IMR-90 (cell line): ENCODE results near the gene TMEM132A. TPM values are rescaled to one million over a fixed set of nuclear protein-coding genes. Genes with fewer than 3 reads are reported as not detected.

Experiments used
- ATAC-seq: fragments of 200-7000 bp; cut with Tn5 transposase; 2 replicates; pipeline ENCODE4 v1.9.1; 2020; ENCODE audit warnings: low read depth, mild to moderate bottlenecking, moderate library complexity
- BruUV-seq: library from RNA; stranded (reverse); fragments of 400-500 nt; replicated peaks from 2 replicates; lab custom pipeline; 2021; lab: Mats Ljungman, UMichigan
- CTCF ChIA-PET: fragments of 300-600 bp; formaldehyde crosslinking; extraction: SDS; loops from one replicate; lab custom pipeline; 2021; ENCODE audit warnings: antibody characterized with exemption; lab: Yijun Ruan, JAX
- POLR2A ChIA-PET: fragments of 300-600 bp; sonication (Branson Sonifier 250); formaldehyde crosslinking; loops from one replicate; lab custom pipeline; 2022; ENCODE audit warnings: antibody characterized with exemption; ENCODE audit not compliant: unreplicated experiment; lab: Charles Lee
- DNase-seq: peaks from one replicate; pipeline ENCODE4 v3.0.0; 2013
- H2AFZ ChIP-seq: replicated peaks from 2 replicates; pipeline ENCODE3; 2013; ENCODE audit warnings: low read length, mild to moderate bottlenecking; ENCODE audit not compliant: poor library complexity
- H2AK5ac ChIP-seq: 2 replicates; pipeline ENCODE4 v1.6.1; 2013; ENCODE audit warnings: low read depth, low read length, inconsistent platforms
- H2AK9ac ChIP-seq: replicated peaks from 2 replicates; pipeline ENCODE3; 2013; ENCODE audit warnings: mild to moderate bottlenecking, low read depth, low read length, moderate library complexity; ENCODE audit not compliant: poor library complexity
- H2BK120ac ChIP-seq: 2 replicates; pipeline ENCODE4 v1.6.1; 2013; ENCODE audit warnings: low read depth, low read length, inconsistent platforms
- H2BK15ac ChIP-seq: 3 replicates; pipeline ENCODE4 v1.6.1; 2013; ENCODE audit warnings: low read depth, low read length, inconsistent platforms
- H2BK20ac ChIP-seq: 2 replicates; pipeline ENCODE4 v1.6.1; 2013; ENCODE audit warnings: low read depth, mild to moderate bottlenecking, inconsistent platforms, low read length, moderate library complexity
- H2BK5ac ChIP-seq: 2 replicates; pipeline ENCODE4 v1.6.1; 2013; ENCODE audit warnings: mild to moderate bottlenecking, low read depth, low read length, inconsistent platforms; ENCODE audit not compliant: poor library complexity, severe bottlenecking
- H3K14ac ChIP-seq: replicated peaks from 2 replicates; pipeline ENCODE4 v1.6.1; 2013; ENCODE audit warnings: low read depth, low read length, inconsistent platforms
- H3K18ac ChIP-seq: 2 replicates; pipeline ENCODE4 v1.6.1; 2013; ENCODE audit warnings: low read depth, low read length, control low read depth
- H3K23ac ChIP-seq: 2 replicates; pipeline ENCODE4 v1.6.1; 2013; ENCODE audit warnings: low read depth, low read length, inconsistent platforms
- H3K27ac ChIP-seq: 2 replicates; pipeline ENCODE4 v1.5.1; 2013; ENCODE audit warnings: mild to moderate bottlenecking, control low read depth, low read length; ENCODE audit not compliant: insufficient read depth
- H3K27me3 ChIP-seq: 2 replicates; pipeline ENCODE4 v1.6.1; 2013; ENCODE audit warnings: low read length; ENCODE audit not compliant: control insufficient read depth, insufficient read depth
- H3K36me3 ChIP-seq: 2 replicates; pipeline ENCODE4 v1.6.1; 2013; ENCODE audit warnings: low read length, mixed read lengths; ENCODE audit not compliant: control insufficient read depth, insufficient read depth
- H3K4ac ChIP-seq: 2 replicates; pipeline ENCODE4 v1.6.1; 2013; ENCODE audit warnings: low read depth, low read length, inconsistent platforms
- H3K4me1 ChIP-seq: 2 replicates; pipeline ENCODE4 v1.6.1; 2013; ENCODE audit warnings: low read length, mixed read lengths; ENCODE audit not compliant: control insufficient read depth, insufficient read depth
- H3K4me2 ChIP-seq: 2 replicates; pipeline ENCODE4 v1.6.1; 2013; ENCODE audit warnings: low read depth, mild to moderate bottlenecking, control low read depth, low read length, moderate library complexity
- H3K4me3 ChIP-seq: 2 replicates; pipeline ENCODE4 v1.5.1; 2013; ENCODE audit warnings: low read depth, mild to moderate bottlenecking, control low read depth, low read length, moderate library complexity; ENCODE audit not compliant: insufficient read depth
- H3K56ac ChIP-seq: 2 replicates; pipeline ENCODE4 v1.6.1; 2013; ENCODE audit warnings: low read length, inconsistent platforms; ENCODE audit not compliant: insufficient read depth; ENCODE audit errors: extremely low read depth
- H3K79me1 ChIP-seq, 2 experiments: 2 replicates each; pipeline ENCODE4 v1.6.1; 2013; ENCODE audit warnings: low read length in 2 of 2, inconsistent platforms in 1 of 2, low read depth in 1 of 2
- H3K9ac ChIP-seq: 2 replicates; pipeline ENCODE4 v1.6.1; 2013; ENCODE audit warnings: low read depth, low read length, control low read depth
- H3K9me1 ChIP-seq: 2 replicates; pipeline ENCODE4 v1.6.1; 2013; ENCODE audit warnings: low read length, inconsistent platforms; ENCODE audit not compliant: insufficient read depth
- H3K9me3 ChIP-seq: 2 replicates; pipeline ENCODE4 v1.6.1; 2013; ENCODE audit warnings: low read length; ENCODE audit not compliant: control insufficient read depth, insufficient read depth
- H4K20me1 ChIP-seq: 2 replicates; pipeline ENCODE4 v1.6.1; 2013; ENCODE audit warnings: low read length, inconsistent platforms; ENCODE audit not compliant: insufficient read depth
- H4K5ac ChIP-seq: 2 replicates; pipeline ENCODE4 v1.6.1; 2013; ENCODE audit warnings: mild to moderate bottlenecking, low read depth, low read length, control low read depth
- H4K8ac ChIP-seq, 2 experiments: 2 replicates each; pipeline ENCODE4 v1.6.1; 2013; ENCODE audit warnings: low read depth in 2 of 2, low read length in 2 of 2, control low read depth in 1 of 2, inconsistent platforms in 1 of 2
- H4K91ac ChIP-seq: 2 replicates; pipeline ENCODE4 v1.6.1; 2013; ENCODE audit warnings: low read depth, low read length, inconsistent platforms; ENCODE audit not compliant: insufficient read depth
- BHLHE40 ChIP-seq: fragments of 150-350 bp; IDR thresholded peaks from 2 replicates; pipeline ENCODE4 v1.6.1; 2016; ENCODE audit warnings: mild to moderate bottlenecking, low read depth, low read length
- FOS ChIP-seq: fragments of 150-350 bp; IDR thresholded peaks from 2 replicates; pipeline ENCODE4 v1.6.1; 2016; ENCODE audit warnings: low read depth, low read length
- MXI1 ChIP-seq: IDR thresholded peaks from 2 replicates; pipeline ENCODE4 v1.6.1; 2012; ENCODE audit warnings: low read depth, mild to moderate bottlenecking, low read length, moderate library complexity, borderline replicate concordance
- POLR2A ChIP-seq: IDR thresholded peaks from 2 replicates; pipeline ENCODE4 v1.6.1; 2012; ENCODE audit warnings: mild to moderate bottlenecking, low read depth, low read length
- WGBS, 2 experiments: methylation state at CpG; one replicate each; pipeline versions ENCODE4 v1.1.5 to v1.1.7; 2013; ENCODE audit warnings: missing lambda C conversion rate in 2 of 2; ENCODE audit not compliant: insufficient read length in 1 of 2; ENCODE audit errors: extremely low coverage in 2 of 2; 5-methylcytosine and 5-hydroxymethylcytosine counted together
- dilution Hi-C: fragments of 300-500 bp; cut with HindIII; formaldehyde crosslinking; loops from one replicate; pipeline ENCODE4 v1.14.3; 2018; ENCODE audit warnings: low sequenced_read_pairs; ENCODE audit not compliant: unreplicated experiment
- in situ Hi-C: fragments of 300-500 bp; cut with MboI; formaldehyde crosslinking; loops from 3 replicates; pipeline ENCODE4 v1.14.3; 2019; ENCODE audit warnings: low sequenced_read_pairs, inconsistent platforms, mixed read lengths
- intact Hi-C: fragments of 100-400 bp; cut with micrococcal nuclease; formaldehyde crosslinking; loops from 2 replicates; pipeline ENCODE4 v1.10.0; 2022
- polyA plus RNA-seq, 3 experiments: library from polyadenylated mRNA; depleted of rRNA; stranded (reverse); fragments of >200 nt; gene quantifications; 2 replicates each; pipeline ENCODE4 v1.2.3, GENCODE V29; 2012; ENCODE audit warnings: low replicate concordance in 1 of 3
- total RNA-seq: library from RNA; depleted of rRNA; stranded (reverse); fragments of >200 nt; gene quantifications from 2 replicates; pipeline ENCODE4 v1.2.3, GENCODE V29; 2012

Gene TMEM132A
- total and polyA plus RNA-seq, 2 of the 4 experiments (the other 2 are of a cell fraction), result 7.7 to 64.2 TPM

DNA sequence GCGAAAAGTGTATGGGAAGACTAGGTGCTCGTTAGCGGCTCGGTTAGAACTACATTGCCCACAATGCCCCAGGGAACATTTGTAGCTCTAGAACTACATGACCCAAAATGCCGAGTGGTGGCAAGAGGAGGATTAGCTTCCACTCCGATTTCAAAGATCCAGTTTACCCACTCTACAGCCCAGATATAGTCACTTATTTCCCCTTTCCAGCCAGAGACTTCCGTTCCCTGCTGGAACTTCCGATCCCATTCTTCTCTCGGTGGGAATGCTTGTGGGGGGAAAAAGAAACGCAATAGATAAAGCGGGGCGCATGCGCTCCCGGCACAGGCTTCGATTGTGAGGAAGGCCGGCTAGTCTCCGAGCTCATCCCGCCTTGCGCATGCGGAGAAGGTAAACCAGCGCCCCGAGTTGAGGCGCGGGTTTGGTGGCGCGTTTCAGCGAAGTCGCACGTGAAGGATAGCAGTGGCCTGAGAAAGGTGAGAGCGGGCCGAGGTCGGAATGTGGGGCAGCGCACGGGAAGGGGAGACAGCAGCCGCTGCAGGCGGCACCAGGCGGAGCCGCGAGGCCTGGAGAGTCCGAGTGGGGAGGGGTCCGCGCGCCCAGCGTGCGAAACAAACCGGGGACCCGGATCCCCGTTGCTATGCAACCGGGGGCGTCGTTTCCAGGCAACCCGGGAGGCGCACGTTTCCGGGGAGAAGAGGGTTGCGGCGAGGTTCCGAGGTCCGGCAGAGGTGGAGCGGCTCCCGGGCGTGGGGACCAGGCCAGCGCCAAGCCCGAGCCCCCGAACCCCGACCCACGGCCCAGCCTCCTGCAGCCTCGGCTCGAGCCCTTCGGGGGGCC, 10.2 kb upstream of the TMEM132A start, which contains the start of gene TMEM109:
TMEM109 (plus strand) TSS at position 366 of the 840 bp plus-strand sequence. CDS start 5,536 bp downstream, outside the sequence.
- DNase-seq, result peak; percentile 86
- intact Hi-C loops, result loop anchor here (2.0 kb wide), 1 partner anchor 273 kb away; no protein-coding TSS in a partner anchor
- H4K91ac ChIP-seq, result peak within 1 kb of the TSS; percentile 100

More for the DNA sequence above, 10.2 kb upstream of the TMEM132A start, which contains the start of gene TMEM109:
- CTCF ChIA-PET, result interaction anchor here (0.6 kb wide), 3 partner anchors 44 to 230 kb away, joined by 3 to 4 read pairs (median 4); no protein-coding TSS in a partner anchor
- in situ Hi-C loops (loop anchor here (25.0 kb wide), 1 partner anchor 1327 kb away; no protein-coding TSS in a partner anchor), dilution Hi-C loops (no loop called here)
- Histone ChIP-seq H3K14ac (peak within 1 kb of the TSS; percentile 99), H2BK5ac (peak within 1 kb of the TSS; percentile 97), H2AK5ac (0 out of 2 replicates have a peak within 1 kb of the TSS, but pooled peaks have one; percentile 47), H3K9ac (peak within 1 kb of the TSS; percentile 95), H2BK15ac (peak within 1 kb of the TSS; percentile 98; the same call in 2 of the 3 replicates), H3K4me3 (peak within 1 kb of the TSS; percentile 52), H3K4ac (peak within 1 kb of the TSS; percentile 98), H2AFZ (peak within 1 kb of the TSS; percentile 99), H3K4me2 (peak within 1 kb of the TSS; percentile 75), H4K20me1 (peaks cover 9% of the 10 kb centered on the region; the same call in 1 of the 2 replicates), H3K23ac (peak within 1 kb of the TSS; percentile 95), H2BK120ac (peak within 1 kb of the TSS; percentile 99), H3K56ac (peak within 1 kb of the TSS; percentile 100), H3K79me1 (peaks cover 16 to 42% of the 10 kb centered on the region in 2 experiments), H3K27me3 (peaks cover 10% of the 10 kb centered on the region), H3K27ac (peak within 1 kb of the TSS; percentile 94), H3K4me1 (peaks cover 7% of the 10 kb centered on the region), H3K9me3 (no peaks in the 10 kb centered on the region), H4K5ac (peak within 1 kb of the TSS; percentile 90), H2BK20ac (peak within 1 kb of the TSS; percentile 98), H3K18ac (peak within 1 kb of the TSS; percentile 95), H4K8ac (peak within 1 kb of the TSS; percentile 51 to 100), H2AK9ac (peak within 1 kb of the TSS; percentile 92), H3K9me1 (peaks cover 12% of the 10 kb centered on the region), H3K36me3 (no peaks in the 10 kb centered on the region)
- peak; percentile 21; the same call in 1 of the 2 replicates for TF ChIP-seq POLR2A
- TF ChIP-seq BHLHE40, result peak; percentile 59; the same call in 1 of the 2 replicates
- peak; percentile 66; the same call in 1 of the 2 replicates for TF ChIP-seq MXI1
- no peak for TF ChIP-seq FOS
- POLR2A ChIA-PET, result interaction anchor here (0.5 kb wide), 1 partner anchor 10 kb away, joined by 3 read pairs; no protein-coding TSS in a partner anchor
- 1% methylated on average over 46 of the region's 70 CpGs; no CpG with 5 or more reads in 1 of the 2 experiments for WGBS, 2 experiments
- no TSS peak for BruUV-seq
- ATAC-seq, result peak; percentile 83
